HG03108 (cell line): ENCODE data around the gene COL9A3.

Experiments used
- ATAC-seq: cut with Tn5 transposase; IDR thresholded peaks from one replicate; pipeline ENCODE4 v1.9.1; 2021; ENCODE audit warnings: moderate library complexity; ENCODE audit not compliant: unreplicated experiment

The COL9A3 gene

DNA sequence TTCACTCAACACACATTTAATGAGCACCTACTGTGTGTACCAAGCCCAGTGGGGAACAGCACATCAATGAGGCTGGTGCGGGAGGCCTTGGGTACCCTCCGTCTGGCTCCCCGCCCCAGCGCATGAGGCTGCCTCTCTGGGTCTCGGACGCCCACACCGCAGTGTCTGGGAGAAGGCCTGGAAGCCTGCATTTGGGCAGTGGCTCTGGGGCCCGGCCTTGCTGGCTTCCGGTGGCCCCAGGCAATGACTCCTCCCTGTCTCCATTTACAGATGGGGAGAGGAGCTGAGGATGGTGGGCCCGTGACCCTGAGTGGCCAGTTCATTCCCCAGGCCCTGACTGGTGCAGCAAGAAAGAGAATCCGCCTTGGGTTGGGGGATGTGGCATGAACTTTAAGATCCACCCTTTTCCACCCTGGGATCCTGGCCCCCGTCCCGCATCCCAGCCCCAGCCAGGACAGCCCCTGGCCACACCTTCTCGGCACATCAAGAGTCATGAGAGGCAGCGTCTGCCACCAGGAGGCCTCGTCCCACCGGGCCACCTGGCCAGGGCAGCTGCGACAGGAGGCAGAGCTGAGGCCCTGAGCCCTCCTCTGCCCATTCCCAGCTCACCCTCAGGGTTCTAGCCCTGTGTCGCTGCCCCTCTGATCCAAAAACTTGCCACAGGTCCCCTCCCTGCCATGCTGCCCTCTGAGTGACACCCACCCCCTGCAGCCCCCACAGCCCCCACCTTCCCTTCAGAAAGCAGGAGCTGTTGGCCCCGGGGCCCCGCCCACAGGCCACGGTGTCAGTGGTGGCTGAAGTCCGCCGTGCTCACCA is 38.0 kb upstream of the COL9A3 start:
- no peak for ATAC-seq

DNA sequence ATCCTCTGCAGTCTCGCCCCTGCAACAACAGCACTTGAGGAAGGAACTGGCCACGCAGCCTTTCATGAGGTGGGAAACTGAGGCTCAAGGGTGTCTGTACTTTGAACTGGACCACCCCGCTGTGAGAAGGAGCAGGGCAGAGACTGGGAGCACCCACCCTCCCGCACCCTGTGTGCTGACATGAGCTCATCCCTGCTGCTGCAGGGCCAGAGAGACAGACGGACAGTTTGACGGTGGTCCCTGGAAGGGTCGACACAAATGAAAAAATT is 37.5 kb upstream of the COL9A3 start:
- ATAC-seq: no peak

DNA sequence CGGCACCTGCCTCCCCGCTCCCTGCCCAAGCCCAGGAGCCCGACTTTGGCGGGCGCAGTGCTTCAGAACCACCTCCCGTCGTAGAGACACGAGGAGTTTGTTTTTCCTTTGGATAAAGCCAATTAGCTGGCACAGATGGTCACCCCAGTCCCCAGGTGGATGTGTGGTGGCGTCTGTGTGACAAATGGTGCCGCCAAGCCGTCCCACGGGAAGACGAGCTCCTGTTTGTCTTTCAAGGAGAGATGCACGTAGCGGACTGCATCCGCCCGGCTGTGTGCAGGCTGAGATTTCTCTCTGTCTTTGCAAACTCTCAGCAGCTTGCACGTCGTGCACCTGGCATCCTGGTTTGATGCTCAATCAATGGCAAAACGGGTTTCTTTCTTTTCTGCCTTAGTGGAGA is 36.6 kb upstream of the COL9A3 start:
- no peak for ATAC-seq

DNA sequence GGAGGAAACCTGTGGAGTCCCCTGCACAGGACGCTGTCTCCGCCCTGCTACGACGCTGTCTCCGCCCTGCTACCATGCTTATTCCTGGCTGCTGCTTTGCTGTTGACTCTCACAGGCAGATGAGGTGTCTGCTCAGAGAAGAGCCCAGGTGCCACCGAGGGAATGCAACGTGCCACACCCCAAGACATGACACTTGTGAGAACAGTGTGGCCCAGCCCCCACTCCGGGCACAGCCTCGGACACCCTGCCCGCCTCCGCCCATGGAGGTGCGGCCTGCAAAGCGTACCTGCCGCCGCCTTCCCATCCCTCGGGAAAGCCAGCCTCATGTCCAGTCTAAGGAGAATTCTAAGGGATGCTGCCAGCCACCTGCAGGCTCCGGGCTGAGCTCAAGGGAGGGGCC is 36.2 kb upstream of the COL9A3 start:
- ATAC-seq: no peak

DNA sequence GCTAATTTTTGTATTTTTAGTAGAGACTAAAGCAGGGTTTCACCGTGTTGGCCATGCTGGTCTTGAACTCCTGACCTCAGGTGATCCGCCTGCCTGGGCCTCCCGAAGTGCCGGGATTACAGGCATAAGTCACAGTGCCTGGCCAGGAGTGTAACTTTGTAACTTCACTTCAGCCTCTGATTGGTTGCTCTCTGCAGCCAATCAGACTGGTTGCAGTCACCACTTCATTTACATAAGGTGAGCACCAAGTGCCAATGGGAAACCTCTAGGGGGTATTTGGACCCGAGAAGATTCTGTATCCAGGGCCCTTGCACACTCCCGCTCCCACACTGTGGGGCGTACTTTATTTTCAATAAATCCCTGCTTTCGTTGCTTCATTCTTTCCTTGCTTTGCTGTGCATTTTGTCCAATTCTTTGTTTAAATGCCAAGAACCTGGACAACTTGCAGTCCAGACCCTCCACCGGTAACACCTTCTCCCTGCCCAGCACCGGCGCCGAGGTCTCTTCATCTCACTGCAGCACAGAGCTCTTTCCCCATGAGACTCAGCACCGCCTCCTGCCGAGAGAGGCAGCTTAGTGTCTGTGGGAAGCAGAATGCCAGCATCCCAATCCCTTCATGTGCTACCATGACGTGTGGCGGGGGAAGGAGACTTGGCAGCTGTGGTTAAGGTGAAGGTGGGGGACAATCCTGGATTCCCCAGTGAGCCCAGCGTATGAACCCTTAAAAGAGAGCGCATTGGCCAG is 34.5 kb upstream of the COL9A3 start:
- ATAC-seq: no peak

DNA sequence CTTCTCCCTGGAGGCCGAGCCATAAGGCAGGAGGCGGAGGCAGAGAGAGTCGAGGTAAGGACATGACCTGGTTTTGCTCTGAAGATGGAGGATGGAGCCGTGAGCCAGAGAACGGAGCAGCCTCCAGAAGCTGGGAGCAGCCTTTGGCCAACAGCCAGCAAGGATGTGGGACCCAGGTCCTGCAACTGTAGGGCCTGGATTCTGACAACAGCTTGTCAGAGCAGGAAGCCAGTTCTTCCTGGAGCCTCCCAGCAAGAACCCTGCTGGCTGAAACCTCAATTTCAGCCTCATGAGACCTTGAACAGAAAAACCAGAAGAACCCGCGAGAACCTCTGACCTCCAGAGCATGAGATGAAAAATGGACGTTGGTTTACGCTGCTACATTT is 34.0 kb upstream of the COL9A3 start:
- no peak for ATAC-seq

DNA sequence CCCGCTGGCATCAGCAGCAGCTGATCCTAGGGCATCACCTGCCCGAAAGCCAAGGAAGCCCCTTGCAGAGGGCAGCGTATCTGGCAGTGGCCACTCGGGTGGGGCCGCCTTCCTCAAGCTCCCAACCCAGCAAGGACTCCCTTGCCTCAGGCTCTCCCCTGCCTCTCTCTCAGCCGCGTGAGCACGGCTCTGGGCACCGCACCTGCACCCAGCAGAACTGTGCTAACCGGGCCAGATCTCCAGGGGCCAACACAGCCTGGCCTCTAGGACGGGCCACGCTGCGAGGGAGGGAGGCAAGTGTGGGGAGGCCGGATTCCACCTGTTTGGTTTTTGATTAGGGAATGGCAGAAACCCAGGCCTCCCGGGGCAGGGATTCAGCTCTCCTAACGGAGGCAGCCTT is 32.4 kb upstream of the COL9A3 start:
- ATAC-seq: no peak

DNA sequence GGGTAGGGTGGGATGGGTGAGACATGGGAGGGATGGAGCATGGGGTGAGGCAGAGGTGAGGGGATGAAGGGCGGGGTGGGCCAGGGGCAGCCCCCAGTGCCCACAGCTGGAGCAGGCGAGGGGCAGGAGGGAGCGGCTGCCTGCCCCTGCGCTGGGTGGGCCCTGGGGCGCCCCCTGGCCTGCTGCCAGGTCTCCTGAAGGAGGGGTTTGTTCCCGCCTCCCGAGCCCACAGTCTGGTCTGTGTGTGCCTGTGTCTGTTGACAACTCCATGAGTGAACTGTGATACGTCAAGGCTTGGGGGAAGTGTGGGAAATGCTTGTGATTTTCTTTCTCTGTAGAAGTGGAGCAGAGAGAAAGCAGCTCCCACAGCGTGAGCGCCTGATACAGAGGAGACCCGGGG is 31.5 kb upstream of the COL9A3 start:
- ATAC-seq: no peak

DNA sequence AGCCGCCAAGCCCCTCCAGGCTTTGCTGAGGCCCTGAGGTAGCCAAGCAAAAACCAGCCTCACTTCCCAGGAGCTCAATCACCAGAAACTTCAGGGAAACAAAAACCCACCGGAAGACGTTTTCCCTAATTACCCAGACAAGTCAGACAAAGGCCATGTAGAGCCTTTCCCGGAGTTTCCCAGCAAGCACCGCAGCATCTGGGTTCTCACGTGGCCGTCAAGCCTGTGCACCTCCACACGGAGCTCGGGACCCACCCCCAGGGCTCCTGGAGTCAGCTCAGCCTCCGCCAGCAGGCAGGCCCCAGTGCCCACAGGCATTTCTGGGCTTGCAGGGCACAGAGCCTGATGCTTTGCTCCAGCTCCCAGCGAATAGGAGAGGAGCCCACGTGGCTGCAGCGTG is 30.7 kb upstream of the COL9A3 start:
- ATAC-seq: no peak

DNA sequence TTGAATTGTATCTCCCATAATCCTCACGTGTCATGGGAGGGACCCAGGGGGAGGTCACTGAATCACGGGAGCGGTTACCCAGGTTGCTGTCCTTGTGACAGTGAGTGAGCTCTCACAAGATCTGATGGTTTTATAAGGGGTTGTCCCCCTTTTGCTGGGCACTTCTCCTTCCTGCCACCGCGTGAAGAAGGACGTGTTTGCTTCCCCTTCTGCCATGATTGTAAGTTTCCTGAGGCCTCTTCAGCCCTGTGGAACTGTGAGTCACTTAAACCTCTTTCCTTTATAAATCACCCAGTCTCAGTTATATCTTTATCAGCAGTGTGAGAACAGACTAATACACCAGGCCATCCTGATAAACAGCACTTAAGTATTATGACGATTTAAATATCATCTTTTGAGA is 29.5 kb upstream of the COL9A3 start:
- no peak for ATAC-seq

DNA sequence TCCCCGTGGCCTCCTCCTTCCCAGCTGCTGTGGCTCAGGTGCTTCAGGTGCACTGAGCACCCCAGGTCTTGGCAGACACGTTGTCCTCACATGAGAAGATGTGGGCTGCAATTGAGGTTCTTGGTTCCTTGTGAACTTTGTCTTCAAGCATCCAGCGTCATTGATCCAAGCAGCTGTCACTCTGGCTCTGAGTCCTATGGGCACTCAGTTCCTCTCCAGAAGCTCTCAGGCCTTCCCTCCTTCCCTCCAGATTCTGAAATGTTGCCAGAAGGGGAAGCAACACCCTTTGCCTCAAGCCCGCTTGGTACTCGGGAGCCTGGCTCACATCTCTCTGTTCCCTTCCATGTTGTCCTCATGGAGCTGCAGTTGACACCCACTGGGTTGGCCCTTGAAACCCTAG is 29.0 kb upstream of the COL9A3 start:
- no peak for ATAC-seq

DNA sequence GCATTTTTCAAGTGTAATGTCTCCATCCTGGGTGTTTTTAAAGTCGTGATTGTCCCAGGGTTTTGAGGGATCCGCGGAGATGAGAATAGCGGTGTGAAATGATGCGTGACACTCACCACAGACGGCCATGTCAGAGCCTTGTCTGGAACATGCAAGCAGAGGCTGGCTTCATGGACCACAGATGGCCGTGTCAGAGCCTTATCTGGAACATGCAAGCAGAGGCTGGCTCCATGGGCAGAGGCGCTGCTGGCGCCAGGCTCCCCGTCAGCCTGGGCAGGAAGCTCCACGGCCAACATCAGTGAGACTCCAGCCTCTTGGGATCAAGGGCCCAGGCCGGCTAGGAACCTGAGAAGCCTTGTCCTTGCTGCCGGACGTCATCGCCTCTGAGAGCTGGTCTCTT is 28.2 kb upstream of the COL9A3 start:
- no peak for ATAC-seq

DNA sequence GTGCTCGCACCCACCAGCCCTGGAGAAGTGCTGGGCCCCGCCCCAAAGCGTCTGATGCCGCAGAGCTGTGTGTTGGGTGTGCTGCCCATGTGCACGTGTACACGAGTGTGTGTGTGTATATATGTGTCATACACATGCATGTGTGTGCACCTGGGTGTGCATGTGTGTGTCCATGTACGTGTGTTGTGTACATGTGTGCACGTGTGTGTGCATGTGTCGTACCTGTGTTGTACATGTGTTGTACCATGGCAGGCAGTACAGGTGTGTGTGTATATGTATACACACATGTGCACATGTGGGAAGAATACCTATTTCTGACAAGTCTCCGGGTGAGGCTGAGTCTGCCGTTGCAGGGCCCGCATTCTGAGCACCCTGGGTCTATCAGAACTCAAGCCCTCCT is 26.8 kb upstream of the COL9A3 start:
- no peak for ATAC-seq

DNA sequence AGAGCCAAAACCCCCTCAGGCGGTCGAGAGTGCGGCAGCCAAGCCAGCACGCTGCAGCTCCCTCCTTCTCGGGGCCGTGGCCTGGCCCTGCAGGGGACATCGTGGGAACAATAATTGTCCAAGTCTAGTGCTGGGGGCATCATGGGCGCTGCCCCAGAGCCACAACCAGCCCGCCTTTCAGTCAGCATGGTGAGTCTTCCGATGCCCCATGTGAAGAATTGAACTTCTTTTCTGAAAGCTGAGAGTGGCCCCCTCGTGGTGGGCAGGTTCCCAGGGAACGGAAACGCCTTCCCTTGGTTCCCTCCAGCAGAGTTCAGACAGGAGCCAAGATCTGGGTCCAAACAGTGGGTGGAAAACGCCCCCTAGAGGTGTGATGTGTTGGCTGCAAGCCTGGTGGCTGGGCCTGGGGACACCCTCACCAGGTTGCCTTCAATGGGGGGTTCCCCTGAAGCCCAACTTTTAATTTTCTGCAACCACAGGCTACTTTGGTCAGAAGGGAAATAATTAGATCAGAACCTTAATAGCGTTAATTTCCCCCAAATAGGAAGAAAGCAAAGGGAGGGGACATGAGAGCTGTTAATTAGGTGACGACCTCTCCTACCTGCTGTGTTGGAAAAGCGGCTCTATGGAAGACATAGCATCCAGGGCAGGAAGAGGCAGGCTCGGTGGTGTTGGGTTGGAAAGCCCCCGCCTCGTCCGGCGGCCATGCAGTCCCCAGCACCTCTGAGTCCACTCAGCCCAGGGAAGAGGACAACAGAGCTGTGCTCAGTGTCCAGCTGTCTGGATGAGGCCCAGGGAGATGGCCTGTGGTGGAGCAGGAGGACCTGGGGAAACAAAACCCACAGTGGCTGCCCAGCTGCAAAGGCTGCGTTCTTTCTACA is 25.3 kb upstream of the COL9A3 start:
- ATAC-seq: no peak

DNA sequence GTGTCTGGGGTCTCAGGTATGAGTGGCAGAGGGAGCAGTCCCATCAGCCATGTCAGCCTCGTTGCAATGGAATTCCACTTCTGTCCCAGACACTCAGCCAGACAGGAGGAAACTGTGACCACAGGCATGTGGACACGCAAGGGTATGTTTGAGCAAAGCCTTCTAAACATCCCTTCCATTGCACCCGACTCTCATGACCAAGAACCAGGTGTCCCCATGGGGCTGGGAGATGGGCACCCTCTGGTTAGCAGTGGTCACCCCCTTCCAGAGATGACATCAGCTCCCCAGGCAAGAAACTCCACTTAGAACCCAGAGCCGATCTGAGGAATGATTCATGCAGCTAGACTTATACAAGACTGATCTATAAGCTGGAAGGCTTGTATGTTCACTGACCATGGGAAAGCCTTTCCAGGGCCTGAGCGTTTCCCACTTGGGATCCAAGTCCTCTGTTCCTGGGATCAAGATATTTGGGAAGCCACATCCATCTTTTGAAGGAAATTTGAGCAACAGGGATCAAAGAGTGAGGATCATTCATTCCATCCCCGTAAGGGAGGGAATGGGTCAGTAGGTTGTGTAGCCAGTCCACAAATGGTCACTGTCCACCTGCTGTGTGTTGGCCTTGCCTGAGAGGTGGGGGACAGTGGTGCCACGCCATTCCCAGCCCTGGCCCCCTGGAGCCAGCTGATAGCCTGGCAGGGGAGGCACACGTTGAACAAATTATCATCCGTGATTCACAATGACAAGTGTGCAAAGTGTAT is 24.5 kb upstream of the COL9A3 start:
- no peak for ATAC-seq

DNA sequence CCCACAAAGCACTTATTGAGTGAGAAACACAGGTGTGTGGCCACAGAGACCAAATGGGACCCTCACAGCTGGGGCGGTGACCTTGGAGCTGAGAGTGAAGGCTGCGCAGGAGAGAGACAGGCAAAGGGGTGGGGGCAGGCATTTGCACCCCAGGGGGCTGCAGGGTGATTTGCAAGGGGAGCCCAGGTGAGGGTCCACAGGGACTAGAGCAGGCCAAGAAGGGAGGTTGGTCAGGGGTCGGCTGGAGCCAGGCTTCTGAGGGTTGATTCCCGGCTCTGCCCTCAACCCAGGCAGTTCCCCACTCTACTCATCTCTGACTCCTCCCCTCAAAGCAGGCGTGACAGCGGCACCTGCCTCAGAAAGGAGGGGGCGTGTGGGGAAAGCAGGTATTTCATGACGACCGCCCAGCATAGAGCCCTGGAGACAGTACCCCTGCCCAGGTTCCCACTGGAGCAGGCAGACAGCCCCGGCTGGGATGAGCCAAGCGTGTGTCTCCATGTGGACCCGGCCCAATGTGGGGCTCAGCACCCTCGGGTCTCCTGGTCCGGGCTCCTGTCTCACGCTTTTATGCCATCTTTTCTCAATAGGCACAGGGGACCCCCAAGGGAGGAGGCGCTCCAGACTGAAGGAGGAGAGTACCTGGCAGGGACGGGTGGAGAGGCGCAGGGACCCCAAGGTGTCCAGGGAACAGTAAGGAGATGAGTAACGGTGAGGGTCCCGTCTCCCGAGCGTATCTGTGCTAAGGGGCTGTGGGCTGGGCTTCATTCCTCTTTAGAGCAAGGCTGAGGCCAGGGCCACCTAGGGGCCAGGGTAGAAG is 23.7 kb upstream of the COL9A3 start:
- no peak for ATAC-seq

DNA sequence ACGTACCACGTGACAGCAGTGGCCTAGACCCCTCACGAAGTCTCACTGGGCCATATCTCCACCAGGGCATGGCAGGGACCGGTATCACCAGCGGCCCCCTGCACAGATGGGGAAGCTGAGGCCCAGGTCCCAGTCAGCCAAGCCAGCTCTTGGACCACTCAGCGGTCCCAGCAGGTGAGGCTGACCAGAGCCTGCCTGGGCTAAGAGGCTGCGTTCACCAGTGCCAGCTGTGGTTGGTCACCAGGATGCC is 23.2 kb upstream of the COL9A3 start:
- no peak for ATAC-seq

DNA sequence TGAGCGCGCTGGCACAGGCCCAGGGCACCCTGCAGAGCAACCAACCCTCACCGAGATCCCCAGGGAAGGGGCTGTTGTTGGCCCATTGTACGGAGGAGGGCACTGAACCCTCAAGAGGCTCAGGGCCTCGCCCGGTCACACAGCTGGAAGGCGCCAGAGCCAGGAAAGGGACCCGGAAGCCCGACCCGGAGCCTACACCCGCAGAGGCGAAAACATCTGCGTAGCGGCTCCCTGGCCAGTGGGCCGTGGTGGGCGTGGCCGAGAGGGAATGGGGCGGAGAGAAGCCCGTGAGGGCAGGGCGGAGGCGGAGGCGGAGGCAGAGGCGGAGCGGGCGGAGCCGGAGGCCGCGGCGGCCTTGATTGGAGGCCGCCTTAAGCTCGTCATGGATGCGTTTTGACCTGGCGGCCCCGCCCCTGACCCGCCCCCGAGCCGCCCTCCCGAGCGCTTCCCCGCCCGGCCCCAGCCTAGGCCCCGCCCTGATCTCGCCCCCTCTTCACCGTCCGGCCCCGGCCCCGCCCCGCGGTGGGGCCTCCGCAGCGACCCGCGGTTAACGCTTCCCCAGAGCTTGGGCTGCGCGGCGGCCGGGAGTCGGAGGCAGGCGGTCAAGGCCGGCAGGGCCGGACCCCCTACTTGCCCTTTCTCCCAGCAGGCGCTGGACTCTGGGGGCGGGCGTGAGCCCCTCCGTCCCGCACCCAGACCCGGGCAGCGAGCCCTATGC is 22.7 kb upstream of the COL9A3 start:
- ATAC-seq: peak; percentile 53

DNA sequence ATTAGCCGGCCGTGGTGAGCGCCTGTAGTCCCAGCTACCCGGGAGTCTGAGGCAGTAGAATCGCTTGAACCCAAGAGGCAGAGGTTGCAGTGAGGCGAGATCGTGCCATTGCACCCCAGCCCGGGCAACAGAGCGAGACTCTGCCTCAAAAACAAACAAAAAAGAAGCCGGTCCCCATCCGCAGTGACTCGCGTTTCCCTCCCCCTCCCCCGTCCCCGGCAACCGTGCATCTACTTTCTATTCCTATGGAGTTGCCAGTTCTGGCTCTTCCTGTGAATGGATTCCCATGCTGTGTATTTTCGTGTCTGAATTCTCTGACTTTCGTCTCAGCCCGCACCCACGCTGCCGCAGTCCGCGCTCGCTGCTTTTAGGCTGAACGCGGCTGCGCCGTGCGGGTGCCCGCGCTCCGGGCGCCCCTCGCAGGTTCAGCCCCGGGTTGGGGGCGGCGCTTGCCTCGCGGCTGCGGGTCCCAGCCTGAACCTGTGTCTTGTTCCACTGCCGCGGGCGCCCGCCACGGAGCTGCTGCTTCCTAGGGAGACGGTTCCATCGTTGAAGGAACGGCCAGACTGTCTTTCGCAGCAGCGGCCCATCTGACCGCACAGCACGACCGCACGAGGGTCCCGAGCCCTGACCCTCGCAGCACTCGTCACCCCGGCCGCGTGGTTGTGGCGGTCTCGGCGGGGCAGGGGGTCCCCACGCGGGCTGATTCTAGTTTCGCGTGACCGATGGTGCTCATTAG is 21.7 kb upstream of the COL9A3 start:
- no peak for ATAC-seq
